C4-2B (cell line): ENCODE measurements around the gene PIH1D2.
"Not testable (repeated sequence)": the region's sequence is repeated elsewhere in the genome, so short reads cannot be mapped to it uniquely, and the experiment has no call there.

Experiments used
- ZFX ChIP-seq: fragments of 450-650 bp; IDR thresholded peaks from 2 replicates; pipeline ENCODE4 v1.6.1; 2017
- TF ChIP-seq, protein P1 (sequence below): fragments of 450-650 bp; conservative IDR thresholded peaks from 2 replicates; pipeline ENCODE4 v1.5.1; 2017; ENCODE audit warnings: mild to moderate bottlenecking

DNA sequence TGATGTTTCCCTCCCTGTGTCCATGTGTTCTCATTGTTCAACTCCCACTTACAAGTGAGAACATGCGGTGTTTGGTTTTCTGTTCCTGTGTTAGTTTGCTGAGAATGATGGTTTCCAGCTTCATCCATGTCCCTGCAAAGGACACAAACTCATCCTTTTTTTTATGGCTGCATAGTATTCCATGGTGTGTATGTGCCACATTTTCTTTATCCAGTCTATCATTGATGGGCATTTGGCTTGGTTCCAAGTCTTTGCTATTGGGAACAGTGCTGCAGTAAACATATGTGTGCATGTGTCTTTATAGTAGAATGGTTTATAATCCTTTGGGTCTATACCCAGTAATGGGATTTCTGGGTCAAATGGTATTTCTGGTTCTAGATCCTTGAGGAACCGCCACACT, 27.2 kb downstream of the PIH1D2 start:
- TF ChIP-seq, protein P1, sequence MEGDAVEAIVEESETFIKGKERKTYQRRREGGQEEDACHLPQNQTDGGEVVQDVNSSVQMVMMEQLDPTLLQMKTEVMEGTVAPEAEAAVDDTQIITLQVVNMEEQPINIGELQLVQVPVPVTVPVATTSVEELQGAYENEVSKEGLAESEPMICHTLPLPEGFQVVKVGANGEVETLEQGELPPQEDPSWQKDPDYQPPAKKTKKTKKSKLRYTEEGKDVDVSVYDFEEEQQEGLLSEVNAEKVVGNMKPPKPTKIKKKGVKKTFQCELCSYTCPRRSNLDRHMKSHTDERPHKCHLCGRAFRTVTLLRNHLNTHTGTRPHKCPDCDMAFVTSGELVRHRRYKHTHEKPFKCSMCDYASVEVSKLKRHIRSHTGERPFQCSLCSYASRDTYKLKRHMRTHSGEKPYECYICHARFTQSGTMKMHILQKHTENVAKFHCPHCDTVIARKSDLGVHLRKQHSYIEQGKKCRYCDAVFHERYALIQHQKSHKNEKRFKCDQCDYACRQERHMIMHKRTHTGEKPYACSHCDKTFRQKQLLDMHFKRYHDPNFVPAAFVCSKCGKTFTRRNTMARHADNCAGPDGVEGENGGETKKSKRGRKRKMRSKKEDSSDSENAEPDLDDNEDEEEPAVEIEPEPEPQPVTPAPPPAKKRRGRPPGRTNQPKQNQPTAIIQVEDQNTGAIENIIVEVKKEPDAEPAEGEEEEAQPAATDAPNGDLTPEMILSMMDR, result not testable (repeated sequence)
- TF ChIP-seq ZFX, result not testable (repeated sequence)
